H1 (cell line): ENCODE data around the gene ZFP64.

Source experiments
- CTCF ChIP-seq, 3 experiments: IDR thresholded peaks; 1 replicate in 2 of 3; 2 replicates in 1 of 3; pipeline versions ENCODE4 v1.5.1 to v1.6.1; 2011; ENCODE audit warnings: low read length in 3 of 3, mild to moderate bottlenecking in 3 of 3, inconsistent platforms in 2 of 3, low read depth in 1 of 3, moderate library complexity in 1 of 3; ENCODE audit not compliant: insufficient read depth in 1 of 3; ENCODE audit errors: control extremely low read depth in 1 of 3
- POLR2AphosphoS5 ChIP-seq: IDR thresholded peaks from 2 replicates; pipeline ENCODE4 v1.6.1; 2011; ENCODE audit warnings: low read depth, low read length

GRCh38 chr20:52204136-52204535, 12.6 kb upstream of the ZFP64 start:
- no peak for TF ChIP-seq POLR2AphosphoS5
- TF ChIP-seq CTCF (IDR thresholded peaks at IDR 0.05; ENCODE audit: control extremely low read depth in 1 of 3, insufficient read depth in 1 of 3, low read depth in 1 of 3, low read length in 3 of 3), result no peak
